ENCODE results near the gene TTI1.
"Not testable (repeated sequence)": the region's sequence is repeated elsewhere in the genome, so short reads cannot be mapped to it uniquely, and the experiment has no call there.

TTI1 gene

DNA sequence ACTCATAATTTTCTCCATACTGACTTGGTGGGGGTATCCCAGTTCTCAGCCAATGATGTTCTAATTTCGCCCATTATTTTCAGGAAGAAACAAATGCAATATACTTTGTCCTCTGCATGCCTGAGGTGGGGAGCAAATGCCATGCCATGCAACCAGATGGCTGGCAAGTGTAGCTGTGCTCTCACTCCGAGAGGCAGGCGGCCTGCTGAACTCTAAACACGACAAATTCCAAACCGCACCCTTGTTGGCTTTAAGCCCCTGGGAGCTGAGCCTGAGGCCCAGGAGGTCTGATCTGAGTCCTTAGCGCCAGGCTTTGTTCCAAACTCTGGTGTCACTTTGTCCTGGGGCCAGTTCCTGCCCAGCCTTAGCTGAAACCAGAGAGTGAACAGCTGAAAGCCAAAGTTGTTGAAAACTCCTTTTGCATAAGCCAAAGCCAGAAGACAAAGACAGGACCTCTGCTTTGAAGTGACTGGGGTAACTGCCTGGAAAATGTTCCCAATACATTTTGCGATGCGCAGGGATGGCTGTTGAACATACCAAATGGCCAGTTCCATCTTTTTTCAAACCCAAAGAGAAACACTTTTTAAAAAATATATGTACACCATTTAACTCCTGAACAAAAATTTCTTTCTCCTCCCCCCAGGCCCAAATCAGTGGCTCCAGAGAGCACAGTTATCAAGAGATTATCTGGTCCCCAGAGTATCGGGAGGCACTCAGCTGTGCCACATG, 46.2 kb downstream of the TTI1 start:
- DNase-seq = peak; percentile 35

DNA sequence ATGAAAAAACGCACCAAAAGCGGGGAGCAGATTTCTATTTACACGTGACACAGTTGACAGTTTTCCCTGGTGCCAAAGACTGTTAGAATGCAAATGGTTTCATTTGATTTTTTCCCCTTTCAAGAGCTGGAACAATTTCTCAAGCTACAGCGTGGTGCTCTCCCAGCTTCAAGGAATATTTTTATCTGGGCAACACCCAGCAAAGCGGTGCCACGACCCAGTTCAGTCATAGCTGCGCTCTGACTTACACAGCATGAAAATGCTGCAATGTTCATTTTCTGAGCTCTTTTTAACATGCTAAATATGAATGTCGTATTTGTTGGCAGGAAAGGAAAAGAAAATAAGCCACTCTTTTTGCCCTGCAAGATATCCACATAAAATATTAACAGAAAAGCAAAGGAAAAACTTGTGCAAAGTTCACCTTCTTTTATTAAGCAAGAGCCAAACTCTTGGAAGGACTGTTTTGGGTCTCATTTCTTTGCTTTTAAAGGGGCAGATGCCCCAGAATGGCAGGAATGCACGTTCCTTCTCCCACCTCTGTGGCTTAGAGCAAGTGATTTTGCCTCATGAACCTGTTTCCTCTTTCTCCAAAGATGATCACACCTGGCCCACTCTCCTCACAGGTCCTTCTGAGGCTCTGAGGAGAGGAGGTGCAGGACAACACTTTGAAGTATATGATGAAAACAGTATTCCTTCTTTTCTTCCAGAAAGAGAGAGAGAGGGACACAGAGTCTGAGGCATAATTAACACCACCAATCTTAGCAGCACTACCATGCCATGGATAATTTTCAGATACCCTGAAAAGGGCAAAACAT, 47.0 kb downstream of the TTI1 start:
- DNase-seq = no peak

DNA sequence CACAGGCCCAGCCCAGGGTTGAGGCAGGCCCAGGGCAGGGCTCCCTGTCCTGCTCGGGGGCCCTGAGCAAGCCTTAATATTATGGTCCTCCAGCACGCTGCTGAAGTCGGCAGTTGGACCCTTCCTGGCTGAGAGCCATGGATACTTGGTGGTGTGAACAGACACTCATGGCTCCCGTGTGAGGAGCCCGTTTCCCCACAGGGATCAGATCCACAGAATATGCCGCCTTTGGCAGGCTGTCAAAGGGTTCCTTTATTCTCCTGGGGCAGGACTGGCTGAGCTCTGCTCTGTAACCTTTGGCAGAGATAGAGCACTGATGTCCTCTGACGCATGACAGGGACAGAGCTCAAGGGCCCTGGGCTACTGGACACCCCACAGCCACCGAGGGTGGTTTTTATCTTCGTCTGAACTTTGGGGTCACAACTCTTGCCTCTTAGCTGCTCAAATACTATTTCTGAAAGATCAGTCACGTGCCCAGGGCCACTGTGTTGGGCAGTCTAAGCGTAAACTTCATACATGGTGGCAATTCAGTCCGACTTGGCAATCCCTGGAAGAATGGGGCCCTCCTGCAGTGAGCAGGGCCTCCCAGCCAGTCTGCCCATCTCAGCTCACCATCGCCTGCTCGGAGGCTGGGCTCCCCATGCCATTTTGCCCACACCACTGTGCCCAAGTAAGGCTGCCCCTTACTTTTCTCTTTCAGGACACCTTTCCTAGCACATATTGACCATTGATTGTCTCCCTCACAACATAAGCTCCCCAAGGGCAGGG, 49.1 kb downstream of the TTI1 start:
- peak; percentile 83 for DNase-seq

DNA sequence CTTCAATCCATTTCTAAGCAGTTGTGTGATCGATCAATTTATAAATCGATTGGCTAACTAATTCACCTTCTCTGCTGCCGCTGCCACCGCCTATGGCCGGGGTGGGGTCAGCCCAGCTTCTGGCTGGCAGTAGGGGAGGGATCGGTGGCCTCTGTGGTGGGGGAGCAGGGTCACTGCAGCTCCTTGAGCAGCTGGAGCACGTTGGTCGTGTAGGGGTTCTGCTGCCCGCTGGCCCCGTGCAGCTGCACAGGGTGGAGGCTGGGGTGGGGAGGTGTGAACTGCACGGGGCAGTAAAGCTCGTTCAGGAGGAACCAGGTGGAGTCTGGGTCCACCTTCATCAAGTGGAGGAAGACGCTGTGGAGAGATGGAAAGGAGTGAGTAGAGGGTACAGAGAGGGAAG, 50.0 kb downstream of the TTI1 start:
- no peak for DNase-seq

DNA sequence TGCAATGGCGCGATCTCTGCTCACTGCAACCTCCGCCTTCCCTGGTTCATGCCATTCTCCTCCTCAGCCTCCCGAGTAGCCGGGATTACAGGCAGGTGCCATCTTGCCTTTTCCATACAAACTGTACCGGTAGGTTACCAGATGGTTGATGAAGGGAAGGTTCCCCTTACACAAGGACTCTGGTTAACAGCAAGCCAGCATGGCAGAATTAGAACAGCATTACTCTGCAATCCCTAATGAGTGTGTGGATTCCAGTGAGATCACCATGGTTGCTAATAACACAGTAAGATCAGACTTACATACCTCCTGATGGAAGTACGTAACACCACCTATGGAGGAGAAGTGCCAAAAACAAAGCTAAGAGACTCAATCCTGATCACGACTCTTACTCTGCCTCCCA, 51.7 kb downstream of the TTI1 start:
- DNase-seq = no peak

DNA sequence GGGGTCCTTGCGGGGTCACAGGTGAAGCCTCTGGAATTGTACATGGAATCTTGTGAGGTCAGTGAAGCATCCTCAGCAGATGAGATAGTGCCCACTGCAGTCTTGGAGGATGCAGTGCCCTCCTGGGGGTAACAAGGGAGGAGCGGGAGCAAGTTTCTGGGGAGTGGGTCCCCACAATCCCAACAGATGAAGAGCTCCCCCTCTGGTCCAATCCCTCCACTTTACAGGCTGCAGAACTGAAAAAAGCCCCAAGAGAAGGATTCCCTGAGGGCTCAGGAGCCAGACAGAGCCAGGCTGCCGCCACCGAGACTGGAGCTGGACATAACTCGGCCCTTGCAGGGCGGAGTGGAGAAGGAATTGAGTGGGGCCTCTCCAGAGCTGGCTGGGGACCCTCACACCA, 52.4 kb downstream of the TTI1 start:
- DNase-seq = no peak

DNA sequence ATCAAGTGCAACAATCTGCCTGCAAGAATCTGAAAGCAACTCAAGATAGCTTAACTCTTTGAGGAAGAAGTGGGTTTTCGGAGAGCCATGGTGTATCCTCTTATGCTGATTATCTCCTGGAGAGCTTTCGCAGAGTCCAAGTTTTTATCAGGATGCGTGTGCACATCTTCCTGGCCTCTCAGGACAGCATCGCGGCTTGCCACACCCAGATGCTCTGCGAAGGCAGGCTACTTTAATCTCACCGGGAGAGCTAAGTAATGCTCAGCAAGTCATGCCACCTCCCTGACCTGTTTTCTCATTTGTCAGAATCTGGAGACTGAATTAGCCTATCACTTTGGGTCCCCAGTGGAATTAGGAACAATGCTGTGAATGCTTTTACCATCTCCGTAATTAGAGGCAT, 52.9 kb downstream of the TTI1 start:
- no peak for DNase-seq

DNA sequence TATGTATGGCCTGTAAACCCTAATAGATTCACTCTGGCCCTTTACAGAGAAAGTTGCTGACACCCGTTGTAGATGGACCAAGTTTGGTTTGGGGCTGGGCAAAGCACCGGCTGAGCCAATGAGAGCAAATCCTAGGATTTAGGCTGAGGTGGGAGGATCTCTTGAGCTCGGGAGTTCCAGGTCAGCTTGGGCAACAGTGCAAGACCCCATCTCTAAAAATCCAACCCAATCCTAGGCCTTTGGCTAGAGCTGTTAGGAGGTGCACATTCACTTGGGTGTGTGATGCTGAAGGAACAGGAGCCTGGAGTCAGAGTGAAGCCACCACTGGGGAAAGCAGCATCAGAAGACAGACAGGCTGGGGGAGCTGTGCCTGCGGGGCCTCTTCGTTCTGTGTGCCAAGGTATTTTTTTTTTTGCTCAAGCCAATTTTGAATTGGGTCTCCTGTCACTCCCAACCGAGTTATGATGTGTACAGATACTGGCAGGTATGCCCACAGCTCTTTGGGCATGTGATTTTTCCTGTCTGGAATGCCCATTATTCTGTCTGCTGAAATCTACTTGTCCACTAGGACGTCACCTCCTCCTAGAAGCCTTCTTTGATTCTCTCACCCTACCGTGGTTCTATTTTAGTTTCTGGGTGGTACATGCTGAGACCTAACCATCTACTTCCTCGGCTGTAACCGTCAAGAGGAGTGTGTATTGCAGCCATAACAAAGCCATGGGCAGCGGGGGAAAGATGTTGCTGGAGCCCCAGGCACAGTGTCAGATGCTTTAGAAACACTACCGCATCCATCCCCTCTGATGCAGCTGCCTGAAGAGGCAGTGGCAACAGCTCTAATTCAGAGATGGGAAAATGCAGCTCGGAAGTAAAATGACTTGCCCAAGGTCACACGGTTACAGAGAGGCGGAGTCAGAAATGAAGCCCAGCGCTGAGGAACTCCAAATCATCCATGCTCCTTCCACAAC, 54.0 kb downstream of the TTI1 start:
- no peak for DNase-seq

DNA sequence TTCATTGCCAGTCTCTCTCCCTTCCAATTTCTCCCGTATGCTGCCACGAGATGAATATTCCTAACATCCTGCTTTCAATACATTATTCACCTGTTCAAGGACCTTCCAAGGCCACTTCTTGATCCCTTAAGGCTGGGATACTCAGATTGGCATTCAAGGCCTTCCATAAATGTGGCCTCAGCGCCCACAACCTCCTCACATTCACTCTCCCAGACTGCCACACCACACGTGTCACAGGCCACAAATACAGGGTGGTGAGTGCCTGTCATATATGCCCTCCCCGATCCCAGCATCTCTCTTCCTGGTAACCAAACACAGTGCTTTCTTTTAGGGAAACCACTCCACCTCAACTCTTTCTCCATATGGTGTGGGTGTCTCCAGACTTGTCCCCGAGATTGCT, 55.5 kb downstream of the TTI1 start:
- DNase-seq = no peak

DNA sequence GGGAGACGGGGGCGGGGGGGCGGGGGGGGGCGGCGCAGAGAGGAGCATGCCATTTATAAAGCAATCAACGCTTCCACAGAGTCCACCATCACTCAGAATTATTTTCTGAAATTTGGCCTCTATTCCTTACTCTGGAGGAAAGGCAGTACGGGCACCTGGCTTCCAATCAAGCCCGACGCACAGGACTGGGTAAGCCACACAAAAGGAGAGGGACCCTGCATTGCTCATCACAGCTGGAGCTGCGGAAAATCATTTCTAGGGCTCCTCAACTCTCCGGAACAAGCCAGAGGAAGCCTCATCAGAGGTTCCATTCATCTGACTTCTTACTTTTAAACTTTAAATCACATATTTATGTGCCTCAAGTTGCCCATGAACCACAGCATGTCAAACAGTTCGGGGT, 55.9 kb downstream of the TTI1 start:
- no peak for DNase-seq

DNA sequence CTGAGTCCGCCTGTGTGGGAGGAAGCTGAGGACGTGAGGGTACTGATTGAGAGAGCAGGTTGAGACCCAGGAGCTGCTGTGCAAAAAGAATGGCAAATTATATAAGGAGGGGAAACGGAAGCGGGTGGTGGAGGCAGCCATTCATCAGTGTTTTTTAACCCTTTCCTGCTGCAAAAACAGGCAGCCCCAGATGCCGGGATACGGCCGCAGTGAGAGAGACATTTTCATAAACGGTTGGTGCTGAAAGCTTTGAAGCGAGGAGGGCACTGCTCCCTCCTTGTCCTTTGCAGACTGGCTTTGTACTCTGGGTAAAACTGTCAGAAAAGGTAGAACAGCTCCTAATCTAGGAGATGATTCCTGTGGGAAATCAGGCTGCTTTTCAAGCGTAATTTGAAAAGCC, 56.4 kb downstream of the TTI1 start:
- no peak for DNase-seq

DNA sequence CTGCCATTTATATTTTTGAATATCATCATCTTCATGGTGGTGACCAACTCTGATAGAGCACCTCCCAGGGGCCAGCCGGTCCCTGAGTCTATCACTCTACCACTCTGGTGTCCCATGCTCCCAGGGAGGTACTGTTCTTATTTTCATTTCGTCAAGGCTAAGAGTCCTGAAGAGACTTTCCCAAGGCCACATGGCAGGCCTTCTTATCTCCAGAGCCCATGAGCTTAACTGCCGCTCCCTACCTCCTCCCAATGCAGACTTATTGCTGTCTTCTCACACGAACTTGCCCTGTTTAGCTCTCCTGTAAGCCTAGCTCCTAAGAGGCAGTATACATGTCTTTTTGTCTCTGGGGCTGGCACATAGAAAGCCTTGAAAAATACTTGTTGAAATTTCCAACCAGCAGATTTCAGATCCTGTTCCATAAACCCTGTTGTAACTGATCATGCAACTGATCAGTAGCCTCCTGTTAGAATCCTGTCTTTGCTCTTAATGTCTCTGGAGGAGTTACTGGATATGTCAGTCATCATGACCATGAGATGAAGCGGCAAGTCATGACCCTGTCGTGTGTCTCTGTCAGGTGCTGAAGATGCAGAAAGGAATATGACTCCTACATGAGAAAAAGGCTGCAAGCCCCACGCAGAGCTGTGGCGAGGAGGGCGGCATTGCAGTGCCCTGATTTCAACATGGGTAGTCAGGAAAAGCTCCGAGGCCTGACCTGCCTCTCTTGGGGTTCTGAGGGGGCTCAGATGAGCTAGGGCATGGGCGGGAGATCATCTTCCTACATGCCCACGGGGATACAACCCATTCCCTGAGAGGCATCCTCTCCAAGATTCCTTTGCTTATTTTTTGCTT, 60.0 kb downstream of the TTI1 start:
- DNase-seq = no peak

DNA sequence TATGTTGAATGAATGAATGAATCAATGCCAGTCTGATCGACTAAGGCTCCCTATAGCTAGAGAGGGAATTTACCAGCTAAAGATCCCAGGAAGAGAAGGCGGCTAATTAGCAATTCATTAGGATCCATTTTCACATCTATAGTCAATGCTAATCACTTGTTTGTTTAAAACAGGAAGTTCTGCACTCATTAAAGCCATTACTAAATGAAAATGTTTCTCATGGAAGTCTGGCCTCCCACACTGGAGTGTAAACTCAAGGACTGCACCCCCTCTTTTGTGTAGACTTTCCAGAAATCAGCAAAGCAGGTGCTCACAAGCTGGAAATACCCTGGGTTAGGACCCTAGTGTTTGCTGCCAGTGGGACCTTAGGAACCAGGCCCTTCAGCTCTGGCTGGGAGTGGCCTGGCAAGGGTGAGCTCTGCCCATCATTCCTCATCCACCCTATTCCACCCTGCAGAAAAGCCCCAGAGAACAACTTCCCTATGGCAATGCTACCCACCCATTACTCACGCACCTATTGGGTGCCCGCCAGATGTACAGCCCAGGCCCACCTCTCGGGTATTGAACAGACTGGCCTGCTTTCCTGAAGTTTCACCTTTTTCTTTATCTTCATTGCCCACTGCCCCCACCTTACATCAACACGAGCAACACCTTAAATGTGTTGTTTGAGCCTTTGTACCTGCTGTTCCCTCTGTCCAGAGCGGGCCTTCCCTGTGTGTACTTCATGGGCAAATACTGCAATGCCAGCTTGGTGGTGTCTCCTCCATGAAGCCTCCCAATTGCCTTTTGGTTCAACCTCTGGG, 60.8 kb downstream of the TTI1 start:
- no peak for DNase-seq

DNA sequence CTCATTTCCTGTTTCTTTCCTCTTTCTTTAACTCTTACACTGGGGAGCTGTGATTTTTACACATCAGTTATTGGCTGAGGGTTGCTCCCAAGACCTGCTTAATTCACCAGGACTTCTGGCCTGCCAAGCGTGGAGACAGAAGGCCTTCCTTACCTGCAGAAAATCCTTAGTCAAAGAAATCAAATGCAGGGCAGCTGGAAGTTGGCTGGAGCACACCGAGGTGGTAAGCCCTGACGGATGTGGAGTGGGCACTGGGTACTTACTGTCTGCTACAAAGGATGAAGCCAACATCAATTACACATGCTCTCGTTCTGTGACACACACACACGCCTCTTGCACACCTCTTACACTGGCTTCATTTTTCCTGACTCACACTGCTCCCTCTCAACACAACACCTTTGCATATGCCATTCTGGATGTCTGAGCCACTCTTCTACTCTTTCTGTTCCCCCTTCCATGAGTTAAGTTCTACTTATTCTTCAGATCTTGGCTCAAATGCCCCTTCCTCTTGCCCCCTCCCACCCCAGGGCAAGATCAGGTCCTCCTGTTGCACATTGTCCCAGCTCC, 61.6 kb downstream of the TTI1 start:
- no peak for DNase-seq

DNA sequence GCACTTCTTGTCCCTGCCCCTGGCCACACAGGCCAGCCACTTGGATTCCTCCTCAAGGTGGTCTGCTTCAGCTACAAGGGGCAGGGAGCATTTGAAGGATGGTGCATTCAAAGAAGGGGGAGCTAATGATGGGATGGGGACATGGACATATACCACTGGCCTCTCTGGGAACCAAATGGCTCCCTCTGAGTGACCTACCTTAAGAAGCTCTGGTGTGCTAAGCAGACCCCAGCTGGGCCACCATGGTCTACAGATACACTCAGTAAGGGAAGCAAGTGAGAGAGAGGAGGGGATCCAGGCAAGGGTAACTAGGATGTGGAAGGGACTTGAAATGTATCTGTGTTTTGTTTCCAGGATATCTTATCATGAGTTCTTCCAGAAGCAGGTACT, 62.4 kb downstream of the TTI1 start:
- DNase-seq = no peak

DNA sequence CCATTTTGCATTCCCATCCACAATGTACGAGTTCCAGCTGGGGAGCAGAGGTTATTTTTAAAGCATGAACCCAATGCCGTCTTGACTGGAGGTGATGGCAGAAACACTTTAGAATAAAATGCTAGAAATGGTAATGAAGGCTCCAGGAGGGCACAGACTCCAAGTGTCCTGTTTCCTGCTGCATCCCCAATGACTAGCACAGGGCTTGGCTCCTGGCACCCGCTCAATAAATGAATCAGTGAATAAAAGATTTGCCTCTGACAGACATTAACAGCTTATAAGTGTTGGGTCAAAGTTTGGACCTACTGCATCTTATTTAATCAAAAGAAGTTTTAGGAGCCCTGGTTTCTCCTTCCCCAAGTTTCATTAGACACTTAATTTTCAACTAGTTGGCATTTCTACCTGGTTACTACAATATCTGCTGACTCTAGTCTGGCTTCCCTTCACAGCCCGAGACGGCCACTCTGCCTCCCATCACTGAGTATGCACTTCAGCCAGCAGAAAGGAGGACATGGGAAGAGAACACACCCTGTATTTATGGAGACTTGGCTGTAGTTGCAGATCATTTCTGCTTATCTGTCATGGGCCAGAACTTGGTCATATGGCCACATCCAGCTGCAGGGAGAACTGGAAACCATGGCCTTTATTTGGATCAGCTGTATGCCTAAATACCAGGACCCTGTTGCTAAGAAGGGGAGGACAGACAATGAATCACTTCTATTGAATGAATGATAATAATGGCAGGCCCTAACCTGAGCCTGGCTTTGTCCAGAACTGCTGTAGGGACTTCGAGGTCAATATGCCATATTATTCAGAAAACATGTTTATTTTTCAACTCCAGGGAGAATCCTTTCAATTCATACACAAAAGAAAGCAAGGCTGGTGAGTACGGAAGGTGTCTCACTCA, 63.1 kb downstream of the TTI1 start:
- no peak for DNase-seq

DNA sequence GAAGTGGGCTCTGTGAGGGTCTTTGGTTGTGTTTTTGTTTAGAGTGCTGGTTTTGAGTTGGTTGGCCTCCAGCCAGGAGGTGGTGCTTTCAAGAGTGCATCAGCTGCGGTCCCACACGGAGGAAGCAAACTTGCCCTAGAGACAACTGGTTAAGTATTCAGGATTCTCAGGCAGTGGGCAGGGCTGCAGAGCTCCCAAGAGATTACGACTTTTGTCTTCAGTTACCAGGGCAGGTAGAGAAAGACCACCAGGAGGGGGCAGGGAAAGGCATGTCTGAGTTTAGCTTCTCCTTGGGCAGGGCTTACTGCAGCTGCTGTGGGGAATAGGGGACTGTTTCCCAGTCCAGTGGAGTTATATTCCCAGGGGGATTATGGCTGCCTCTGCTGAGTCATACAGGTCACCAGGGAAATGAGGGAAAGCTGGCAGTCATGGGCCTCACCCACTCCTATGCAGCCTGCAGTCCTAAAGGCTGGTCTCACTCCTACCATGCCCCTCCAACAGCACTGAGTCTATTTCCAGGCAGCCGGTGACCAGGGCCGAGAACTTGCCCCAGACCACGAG, 64.3 kb downstream of the TTI1 start:
- DNase-seq = no peak

DNA sequence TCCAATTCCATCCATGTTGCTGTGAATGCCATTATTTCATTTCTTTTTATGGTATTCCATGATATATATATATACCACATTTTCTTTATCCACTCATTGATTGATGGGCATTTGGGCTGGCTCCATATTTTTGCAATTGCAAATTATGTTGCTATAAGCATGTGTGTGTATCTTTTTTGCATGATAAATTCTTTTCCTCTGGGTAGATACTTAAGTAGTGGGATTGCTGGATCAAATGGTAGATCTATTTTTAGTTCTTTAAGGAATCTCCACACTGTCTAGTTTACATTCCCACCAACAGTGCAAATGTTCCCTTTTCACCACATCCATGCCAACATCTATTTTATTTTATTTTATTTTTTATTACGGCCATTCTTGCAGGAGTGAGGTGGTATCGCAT, 69.8 kb downstream of the TTI1 start:
- not testable (repeated sequence) for DNase-seq

DNA sequence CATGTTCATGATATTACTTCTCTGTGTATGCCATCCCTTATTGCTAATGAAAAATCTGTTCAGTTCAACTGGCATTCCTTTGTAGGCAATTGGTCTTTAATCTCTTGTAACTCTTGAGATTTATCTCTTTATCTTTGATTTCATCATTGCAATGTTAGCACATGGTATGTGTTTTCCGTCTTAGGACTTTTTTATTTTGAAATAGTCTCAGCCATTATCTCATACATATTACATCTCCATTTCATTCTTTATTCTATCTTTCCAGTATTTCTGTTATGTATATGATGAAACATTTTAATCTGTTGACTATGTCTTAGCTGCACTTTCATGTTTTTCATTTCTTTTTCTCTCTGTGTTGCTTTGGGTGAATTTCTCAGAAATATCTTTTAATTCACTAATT, 72.2 kb downstream of the TTI1 start:
- no peak for DNase-seq
